Measurements from ENCODE around the gene STX2.
A peak's percentile ranks its signal among the peaks of the same experiment; 100 is the strongest.

STX2 gene

GRCh38 chr12:130831876-130832405 lies 7.1 kb downstream of the STX2 start:
- DNase-seq (ENCODE audit: low spot score): no peak

GRCh38 chr12:130831246-130831645 lies 7.8 kb downstream of the STX2 start:
- no peak for DNase-seq (ENCODE audit: low spot score)

- DNase-seq (ENCODE audit: low spot score): no peak
These were observed 8.9 kb downstream of the STX2 start for GRCh38 chr12:130830246-130830551.

- no peak for DNase-seq (ENCODE audit: low spot score)
These were observed 9.4 kb downstream of the STX2 start for GRCh38 chr12:130829391-130830245.

GRCh38 chr12:130828895-130829294 lies 10.2 kb downstream of the STX2 start:
- no peak for DNase-seq (ENCODE audit: low spot score)

GRCh38 chr12:130827432-130827831 lies 11.6 kb downstream of the STX2 start:
- DNase-seq (ENCODE audit: low spot score): no peak

- peak; percentile 40 for DNase-seq (ENCODE audit: low spot score)
These were observed 12.8 kb downstream of the STX2 start for GRCh38 chr12:130826151-130826801.

- no peak for DNase-seq (ENCODE audit: low spot score)
These were observed 13.3 kb downstream of the STX2 start for GRCh38 chr12:130825771-130826150.

- no peak for DNase-seq (ENCODE audit: low spot score)
These were observed 19.4 kb downstream of the STX2 start for GRCh38 chr12:130819681-130820080.

GRCh38 chr12:130818635-130819576 lies 20.1 kb downstream of the STX2 start:
- no peak for DNase-seq (ENCODE audit: low spot score)

GRCh38 chr12:130818272-130818634 lies 20.8 kb downstream of the STX2 start:
- DNase-seq (ENCODE audit: low spot score): no peak

- DNase-seq (ENCODE audit: low spot score): no peak
These were observed 21.2 kb downstream of the STX2 start for GRCh38 chr12:130817804-130818203.

- peak; percentile 50 for DNase-seq (ENCODE audit: low spot score)
These were observed 23.0 kb downstream of the STX2 start for GRCh38 chr12:130816097-130816496.

- DNase-seq (ENCODE audit: low spot score): peak; percentile 22
These were observed 23.9 kb downstream of the STX2 start for GRCh38 chr12:130815028-130815741.

GRCh38 chr12:130813949-130814348 lies 25.1 kb downstream of the STX2 start:
- DNase-seq (ENCODE audit: low spot score): no peak

- no peak for DNase-seq (ENCODE audit: low spot score)
These were observed 25.6 kb downstream of the STX2 start for GRCh38 chr12:130813436-130813835.

- DNase-seq (ENCODE audit: low spot score): no peak
These were observed 29.3 kb downstream of the STX2 start for GRCh38 chr12:130809791-130810190.

GRCh38 chr12:130807309-130807708 lies 31.7 kb downstream of the STX2 start:
- DNase-seq (ENCODE audit: low spot score): no peak

GRCh38 chr12:130806574-130806973 lies 32.5 kb downstream of the STX2 start:
- DNase-seq (ENCODE audit: low spot score): no peak

GRCh38 chr12:130805635-130806034 lies 33.4 kb downstream of the STX2 start:
- no peak for DNase-seq (ENCODE audit: low spot score)

- no peak for DNase-seq (ENCODE audit: low spot score)
These were observed 34.8 kb downstream of the STX2 start for GRCh38 chr12:130804216-130804615.

All from SK-N-DZ (cell line).